GM12878 (cell line): ENCODE results near the gene IQGAP2. TPM values are rescaled to one million over a fixed set of nuclear protein-coding genes. Genes with fewer than 3 reads are reported as not detected.
A peak's percentile ranks its signal among the peaks of the same experiment; 100 is the strongest.

ENCODE experiments used
- ATAC-seq: fragments of 200-7000 bp; cut with Tn5 transposase; 3 replicates; pipeline ENCODE4 v1.9.1; 2020; ENCODE audit warnings: mild to moderate bottlenecking, moderate library complexity
- BruUV-seq: library from RNA; stranded (reverse); fragments of 400-500 nt; replicated peaks from 2 replicates; lab custom pipeline; 2021; lab: Mats Ljungman, UMichigan
- CTCF ChIA-PET: fragments of 300-600 bp; sonication (Branson Sonifier 250); formaldehyde crosslinking; extraction: SDS; loops from one replicate; lab custom pipeline; 2021; ENCODE audit warnings: inconsistent platforms; lab: Yijun Ruan, JAX
- POLR2A ChIA-PET: fragments of 350-600 bp; formaldehyde crosslinking; extraction: SDS; loops from one replicate; lab custom pipeline; 2021; ENCODE audit warnings: inconsistent platforms; lab: Charles Lee
- RAD21 ChIA-PET: fragments of 300-600 bp; sonication (Branson Sonifier 250); formaldehyde crosslinking; loops from one replicate; lab custom pipeline; 2023; ENCODE audit warnings: antibody characterized with exemption; ENCODE audit not compliant: unreplicated experiment; lab: Charles Lee
- SMC1A ChIA-PET: fragments of 300-600 bp; sonication (Branson Sonifier 250); formaldehyde crosslinking; loops from one replicate; lab custom pipeline; 2023; ENCODE audit not compliant: unreplicated experiment, uncharacterized antibody; lab: Charles Lee
- DNase-seq: peaks from one replicate; pipeline ENCODE4 v3.0.0-alpha.2; 2011; ENCODE audit warnings: low read depth, low spot score
- FAIRE-seq: peaks from 3 replicates; lab custom pipeline; 2011; peaks lifted over from hg19 to GRCh38; lab: Jason Lieb, UNC
- H2AFZ ChIP-seq: 2 replicates; pipeline ENCODE4 v1.6.0; 2011; ENCODE audit warnings: low read depth, low read length, control low read depth; ENCODE audit not compliant: control insufficient read depth
- H3K27ac ChIP-seq: 2 replicates; pipeline ENCODE4 v1.5.1; 2011; ENCODE audit warnings: control low read depth; ENCODE audit not compliant: control insufficient read depth, insufficient read depth
- H3K27me3 ChIP-seq, 2 experiments: replicated peaks in 1 of 2; 2 replicates each; pipeline versions ENCODE4 v1.6.0 to v1.6.1; 2011; ENCODE audit warnings: low read length in 1 of 2; ENCODE audit not compliant: control insufficient read depth in 2 of 2, insufficient read depth in 2 of 2
- H3K36me3 ChIP-seq, 2 experiments: 2 replicates each; pipeline ENCODE4 v1.5.1; 2011; ENCODE audit warnings: low read length in 1 of 2; ENCODE audit not compliant: control insufficient read depth in 2 of 2, insufficient read depth in 2 of 2
- H3K4me1 ChIP-seq: 2 replicates; pipeline ENCODE4 v1.6.1; 2011; ENCODE audit warnings: mild to moderate bottlenecking, low read length, moderate library complexity, mixed read lengths; ENCODE audit not compliant: control insufficient read depth, insufficient read depth
- H3K4me2 ChIP-seq: 2 replicates; pipeline ENCODE4 v1.6.0; 2011; ENCODE audit warnings: control low read depth; ENCODE audit not compliant: control insufficient read depth, insufficient read depth
- H3K4me3 ChIP-seq: fragments of 200-600 bp; sonication (generic); 2 replicates; pipeline ENCODE4 v1.5.1; 2016
- H3K79me2 ChIP-seq: 2 replicates; pipeline ENCODE4 v1.6.0; 2011; ENCODE audit warnings: low read length; ENCODE audit not compliant: control insufficient read depth, insufficient read depth
- H3K9ac ChIP-seq: 2 replicates; pipeline ENCODE4 v1.8.0; 2011; ENCODE audit warnings: low read length, control low read depth, mixed read lengths; ENCODE audit not compliant: control insufficient read depth, insufficient read depth
- H3K9me3 ChIP-seq: replicated peaks from 3 replicates; pipeline ENCODE4 v1.5.1; 2011; ENCODE audit warnings: mild to moderate bottlenecking, low read length; ENCODE audit not compliant: control insufficient read depth, insufficient read depth
- H4K20me1 ChIP-seq: 2 replicates; pipeline ENCODE4 v1.6.0; 2011; ENCODE audit not compliant: control insufficient read depth, insufficient read depth
- ASH2L ChIP-seq: fragments of 300-600, 200-600 bp; sonication (generic); IDR thresholded peaks from 2 replicates; pipeline ENCODE4 v1.6.1; 2017; ENCODE audit warnings: low read depth, mild to moderate bottlenecking, borderline replicate concordance
- DPF2 ChIP-seq: fragments of 450-650 bp; IDR thresholded peaks from 2 replicates; pipeline ENCODE4 v1.6.1; 2017; ENCODE audit warnings: mild to moderate bottlenecking
- EP300 ChIP-seq, 2 experiments: fragments of 150-350 bp in 1 of 2; IDR thresholded peaks; 2 replicates each; pipeline ENCODE4 v1.6.1; 2011 to 2012; ENCODE audit warnings: low read depth in 2 of 2, low read length in 2 of 2, borderline replicate concordance in 1 of 2, improper control_type of control experiment in 1 of 2, inconsistent platforms in 1 of 2; ENCODE audit not compliant: control insufficient read depth in 1 of 2
- IKZF1 ChIP-seq: fragments of 450-650 bp; conservative IDR thresholded peaks from 2 replicates; pipeline ENCODE4 v1.6.1; 2017; ENCODE audit warnings: antibody characterized with exemption, mild to moderate bottlenecking
- MYB ChIP-seq: fragments of 150-350 bp; IDR thresholded peaks from 2 replicates; pipeline ENCODE4 v1.6.1; 2014; ENCODE audit warnings: mild to moderate bottlenecking, low read depth, low read length, borderline replicate concordance
- NFYA ChIP-seq: IDR thresholded peaks from 2 replicates; pipeline ENCODE4 v1.6.1; 2011; ENCODE audit warnings: low read depth, mild to moderate bottlenecking, low read length, improper control_type of control experiment, borderline replicate concordance
- NR2C2 ChIP-seq: IDR thresholded peaks from 2 replicates; pipeline ENCODE4 v1.6.1; 2011; ENCODE audit warnings: borderline replicate concordance, low read depth; ENCODE audit not compliant: control insufficient read depth, insufficient read length
- SIX5 ChIP-seq: IDR thresholded peaks from 2 replicates; pipeline ENCODE4 v1.6.1; 2011; ENCODE audit warnings: mild to moderate bottlenecking, low read depth, low read length, moderate library complexity; ENCODE audit not compliant: severe bottlenecking
- ZZZ3 ChIP-seq: IDR thresholded peaks from 2 replicates; pipeline ENCODE4 v1.6.1; 2011; ENCODE audit warnings: low read depth; ENCODE audit not compliant: control insufficient read depth, insufficient read length
- WGBS: methylation state at CpG from one replicate; pipeline ENCODE4 v1.1.6; 2016; ENCODE audit warnings: low lambda C conversion rate; ENCODE audit not compliant: insufficient replicate concordance, insufficient coverage; ENCODE audit errors: missing lambda C conversion rate; 5-methylcytosine and 5-hydroxymethylcytosine counted together
- in situ Hi-C: fragments of 300-500 bp; cut with MboI; formaldehyde crosslinking; loops from 9 replicates; pipeline ENCODE4 v1.14.3; 2018; ENCODE audit warnings: mixed read lengths
- intact Hi-C: fragments of 100-400 bp; cut with micrococcal nuclease; formaldehyde crosslinking; loops from one replicate; pipeline ENCODE4 v1.14.2; 2022; ENCODE audit not compliant: unreplicated experiment
- polyA plus RNA-seq, 11 experiments: library from polyadenylated mRNA; depleted of rRNA in 4 of 11; unstranded in 6 of 11; stranded (reverse) in 5 of 11; fragments of >200 nt; fragmentation: Nextera tagmentation in 4 of 11; fragmentation: Illumina TruSeq in 1 of 11; extraction: Ambion mirVana in 4 of 11; extraction: Trizol in 1 of 11; gene quantifications; 1 replicate in 1 of 11; 2 replicates in 10 of 11; pipeline versions ENCODE4 v1.2.1 to v1.2.3, GENCODE V29; 2011 to 2016; ENCODE audit warnings: inconsistent platforms in 2 of 11, missing spikeins in 2 of 11, low read depth in 1 of 11
- total RNA-seq, 4 experiments: library from RNA; depleted of rRNA in 3 of 4; stranded (reverse); fragments of >200 nt in 3 of 4; fragmentation: Illumina TruSeq in 1 of 4; extraction: Trizol in 1 of 4; gene quantifications; 2 replicates each; pipeline versions ENCODE4 v1.2.1 to v1.2.3, GENCODE V29; 2013 to 2021
- TF ChIP-seq, protein P1 (sequence below): IDR thresholded peaks from 2 replicates; pipeline ENCODE4 v1.6.1; 2012; ENCODE audit warnings: low read depth, low read length, improper control_type of control experiment
- TF ChIP-seq, protein P2 (sequence below): fragments of 450-650 bp; IDR thresholded peaks from 2 replicates; pipeline ENCODE4 v1.6.1; 2017; ENCODE audit warnings: mild to moderate bottlenecking, moderate library complexity
- TF ChIP-seq, protein P3 (sequence below): IDR thresholded peaks from 2 replicates; pipeline ENCODE4 v1.6.1; 2011; ENCODE audit warnings: borderline replicate concordance, low read depth, mild to moderate bottlenecking, moderate library complexity, low read length; ENCODE audit not compliant: insufficient read depth, poor library complexity, severe bottlenecking
- TF ChIP-seq, protein P4 (sequence below): IDR thresholded peaks from 2 replicates; pipeline ENCODE4 v1.6.1; 2012; ENCODE audit warnings: low read length, inconsistent platforms

IQGAP2 gene
- total and polyA plus RNA-seq, 10 of the 15 experiments (the other 5 are each of a cell fraction or from before 2014, with no cell fraction given): 14.5 to 41.4 (median 21.8) TPM

DNA sequence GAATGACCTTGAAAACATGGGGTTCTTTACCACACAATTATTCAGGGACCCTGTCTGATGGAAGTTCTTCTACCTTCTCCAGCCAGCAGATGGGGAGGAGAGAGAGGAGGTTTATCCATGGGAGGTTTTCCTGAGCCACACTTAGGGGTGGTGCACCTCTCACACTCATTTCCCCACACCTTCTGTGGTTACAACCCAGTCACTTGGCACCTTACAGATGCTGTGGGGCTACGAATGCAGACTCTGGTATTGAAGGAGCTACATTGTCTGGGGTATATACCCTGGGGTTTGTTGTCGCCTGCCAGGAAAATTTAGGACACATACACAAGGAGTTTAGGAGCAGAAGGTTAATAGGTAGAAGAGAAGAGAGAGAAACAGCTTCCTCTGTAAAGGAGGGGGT, 152.6 kb downstream of the IQGAP2 start (continued):
- TF ChIP-seq MYB: no peak
- TF ChIP-seq, protein P1, sequence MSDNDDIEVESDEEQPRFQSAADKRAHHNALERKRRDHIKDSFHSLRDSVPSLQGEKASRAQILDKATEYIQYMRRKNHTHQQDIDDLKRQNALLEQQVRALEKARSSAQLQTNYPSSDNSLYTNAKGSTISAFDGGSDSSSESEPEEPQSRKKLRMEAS: no peak
- no peak for TF ChIP-seq EP300 (IDR thresholded peaks at IDR 0.05; ENCODE audit: borderline replicate concordance in 1 of 2, control insufficient read depth in 1 of 2, low read depth in 2 of 2, low read length in 2 of 2)
- TF ChIP-seq IKZF1: no peak

DNA sequence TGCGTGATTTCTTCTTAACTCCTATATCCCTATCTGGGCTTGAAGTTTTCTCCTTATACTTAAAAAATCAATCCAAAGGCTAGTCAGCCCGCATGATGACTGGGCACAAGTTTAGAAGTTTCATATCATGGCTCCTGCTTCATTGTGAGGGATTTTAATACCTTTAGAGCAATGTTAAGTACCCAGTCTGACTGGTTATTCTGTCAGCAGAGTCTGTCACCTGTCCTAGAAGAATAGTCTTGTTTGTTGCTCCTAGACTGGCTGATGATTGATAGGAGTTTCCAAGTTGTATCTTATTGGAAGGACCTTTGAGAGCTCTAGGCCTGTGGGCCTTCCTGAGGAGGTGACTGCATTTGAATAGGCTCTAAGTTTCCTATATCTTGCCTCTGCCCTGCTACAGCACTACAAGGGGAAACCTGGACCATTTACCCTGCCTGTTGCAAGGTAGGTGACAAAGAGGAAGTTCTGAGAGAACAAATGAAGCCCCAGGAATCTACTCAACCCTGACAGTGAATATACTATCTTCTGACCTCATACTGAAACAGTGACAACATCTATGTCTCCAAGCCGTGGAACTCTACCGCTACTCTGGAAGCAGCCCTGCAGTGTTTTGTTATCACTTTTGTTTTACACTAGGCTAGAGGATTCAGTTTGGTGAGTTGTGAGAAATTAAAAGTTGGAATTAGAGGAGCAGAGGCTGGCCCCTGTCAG, 153.6 kb downstream of the IQGAP2 start:
- Histone ChIP-seq H3K27ac (peak overlapping the region; percentile 38), H3K9ac (peak overlapping the region; percentile 7; the same call in 1 of the 2 replicates), H3K79me2 (no peaks in the 10 kb centered on the region), H3K4me3 (no peak overlapping the region), H2AFZ (no peak overlapping the region), H4K20me1 (no peaks in the 10 kb centered on the region), H3K36me3 (no peaks in the 10 kb centered on the region), H3K9me3 (no peaks in the 10 kb centered on the region), H3K4me1 (peaks cover 19% of the 10 kb centered on the region), H3K27me3 (no peaks in the 10 kb centered on the region), H3K4me2 (peak overlapping the region; percentile 35; the same call in 1 of the 2 replicates)
- CTCF ChIA-PET: interaction anchor here (1.0 to 3.3 kb wide), 5 partner anchors 9 to 265 kb away, joined by 3 to 25 read pairs (median 5); no protein-coding TSS in a partner anchor
- intact Hi-C loops (no loop called here), in situ Hi-C loops (no loop called here)
- POLR2A ChIA-PET: interaction anchor here (0.9 to 1.6 kb wide), 2 partner anchors 8 to 26 kb away, joined by 3 to 7 read pairs; no protein-coding TSS in a partner anchor
- ATAC-seq (peak; percentile 98), DNase-seq (peak; percentile 65), FAIRE-seq (peak; percentile 82)
- no TSS peak for BruUV-seq
- WGBS: 49% methylated on average over 4 of the region's 4 CpGs
- SMC1A ChIA-PET: interaction anchor here (0.9 to 3.7 kb wide), 7 partner anchors 9 to 153 kb away, joined by 3 to 24 read pairs (median 5); partner anchors contain the start of gene IQGAP2
- RAD21 ChIA-PET: interaction anchor here (1.7 to 2.9 kb wide), 3 partner anchors 9 to 26 kb away, joined by 7 to 14 read pairs (median 13); no protein-coding TSS in a partner anchor
- TF ChIP-seq SIX5: no peak
- TF ChIP-seq ZZZ3: no peak
- TF ChIP-seq ASH2L: no peak
- no peak for TF ChIP-seq NFYA
- TF ChIP-seq DPF2: 0 out of 2 replicates have a peak, but pooled peaks have one; percentile 41
- TF ChIP-seq, protein P2, sequence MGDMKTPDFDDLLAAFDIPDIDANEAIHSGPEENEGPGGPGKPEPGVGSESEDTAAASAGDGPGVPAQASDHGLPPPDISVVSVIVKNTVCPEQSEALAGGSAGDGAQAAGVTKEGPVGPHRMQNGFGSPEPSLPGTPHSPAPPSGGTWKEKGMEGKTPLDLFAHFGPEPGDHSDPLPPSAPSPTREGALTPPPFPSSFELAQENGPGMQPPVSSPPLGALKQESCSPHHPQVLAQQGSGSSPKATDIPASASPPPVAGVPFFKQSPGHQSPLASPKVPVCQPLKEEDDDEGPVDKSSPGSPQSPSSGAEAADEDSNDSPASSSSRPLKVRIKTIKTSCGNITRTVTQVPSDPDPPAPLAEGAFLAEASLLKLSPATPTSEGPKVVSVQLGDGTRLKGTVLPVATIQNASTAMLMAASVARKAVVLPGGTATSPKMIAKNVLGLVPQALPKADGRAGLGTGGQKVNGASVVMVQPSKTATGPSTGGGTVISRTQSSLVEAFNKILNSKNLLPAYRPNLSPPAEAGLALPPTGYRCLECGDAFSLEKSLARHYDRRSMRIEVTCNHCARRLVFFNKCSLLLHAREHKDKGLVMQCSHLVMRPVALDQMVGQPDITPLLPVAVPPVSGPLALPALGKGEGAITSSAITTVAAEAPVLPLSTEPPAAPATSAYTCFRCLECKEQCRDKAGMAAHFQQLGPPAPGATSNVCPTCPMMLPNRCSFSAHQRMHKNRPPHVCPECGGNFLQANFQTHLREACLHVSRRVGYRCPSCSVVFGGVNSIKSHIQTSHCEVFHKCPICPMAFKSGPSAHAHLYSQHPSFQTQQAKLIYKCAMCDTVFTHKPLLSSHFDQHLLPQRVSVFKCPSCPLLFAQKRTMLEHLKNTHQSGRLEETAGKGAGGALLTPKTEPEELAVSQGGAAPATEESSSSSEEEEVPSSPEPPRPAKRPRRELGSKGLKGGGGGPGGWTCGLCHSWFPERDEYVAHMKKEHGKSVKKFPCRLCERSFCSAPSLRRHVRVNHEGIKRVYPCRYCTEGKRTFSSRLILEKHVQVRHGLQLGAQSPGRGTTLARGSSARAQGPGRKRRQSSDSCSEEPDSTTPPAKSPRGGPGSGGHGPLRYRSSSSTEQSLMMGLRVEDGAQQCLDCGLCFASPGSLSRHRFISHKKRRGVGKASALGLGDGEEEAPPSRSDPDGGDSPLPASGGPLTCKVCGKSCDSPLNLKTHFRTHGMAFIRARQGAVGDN: no peak
- no peak for TF ChIP-seq NR2C2
- TF ChIP-seq, protein P3, sequence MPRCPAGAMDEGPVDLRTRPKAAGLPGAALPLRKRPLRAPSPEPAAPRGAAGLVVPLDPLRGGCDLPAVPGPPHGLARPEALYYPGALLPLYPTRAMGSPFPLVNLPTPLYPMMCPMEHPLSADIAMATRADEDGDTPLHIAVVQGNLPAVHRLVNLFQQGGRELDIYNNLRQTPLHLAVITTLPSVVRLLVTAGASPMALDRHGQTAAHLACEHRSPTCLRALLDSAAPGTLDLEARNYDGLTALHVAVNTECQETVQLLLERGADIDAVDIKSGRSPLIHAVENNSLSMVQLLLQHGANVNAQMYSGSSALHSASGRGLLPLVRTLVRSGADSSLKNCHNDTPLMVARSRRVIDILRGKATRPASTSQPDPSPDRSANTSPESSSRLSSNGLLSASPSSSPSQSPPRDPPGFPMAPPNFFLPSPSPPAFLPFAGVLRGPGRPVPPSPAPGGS: peak; percentile 14
- TF ChIP-seq, protein P4, sequence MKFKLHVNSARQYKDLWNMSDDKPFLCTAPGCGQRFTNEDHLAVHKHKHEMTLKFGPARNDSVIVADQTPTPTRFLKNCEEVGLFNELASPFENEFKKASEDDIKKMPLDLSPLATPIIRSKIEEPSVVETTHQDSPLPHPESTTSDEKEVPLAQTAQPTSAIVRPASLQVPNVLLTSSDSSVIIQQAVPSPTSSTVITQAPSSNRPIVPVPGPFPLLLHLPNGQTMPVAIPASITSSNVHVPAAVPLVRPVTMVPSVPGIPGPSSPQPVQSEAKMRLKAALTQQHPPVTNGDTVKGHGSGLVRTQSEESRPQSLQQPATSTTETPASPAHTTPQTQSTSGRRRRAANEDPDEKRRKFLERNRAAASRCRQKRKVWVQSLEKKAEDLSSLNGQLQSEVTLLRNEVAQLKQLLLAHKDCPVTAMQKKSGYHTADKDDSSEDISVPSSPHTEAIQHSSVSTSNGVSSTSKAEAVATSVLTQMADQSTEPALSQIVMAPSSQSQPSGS: peak; percentile 87
